ENCODE measurements around the gene OSMR. TPM values are rescaled to one million over a fixed set of nuclear protein-coding genes. Genes with fewer than 3 reads are reported as not detected.

OSMR gene
- total and polyA plus RNA-seq, 9 of the 15 experiments (the other 6 are each of a cell fraction or from before 2014, with no cell fraction given), result 0.18 to 1.7 (median 0.94) TPM

DNA sequence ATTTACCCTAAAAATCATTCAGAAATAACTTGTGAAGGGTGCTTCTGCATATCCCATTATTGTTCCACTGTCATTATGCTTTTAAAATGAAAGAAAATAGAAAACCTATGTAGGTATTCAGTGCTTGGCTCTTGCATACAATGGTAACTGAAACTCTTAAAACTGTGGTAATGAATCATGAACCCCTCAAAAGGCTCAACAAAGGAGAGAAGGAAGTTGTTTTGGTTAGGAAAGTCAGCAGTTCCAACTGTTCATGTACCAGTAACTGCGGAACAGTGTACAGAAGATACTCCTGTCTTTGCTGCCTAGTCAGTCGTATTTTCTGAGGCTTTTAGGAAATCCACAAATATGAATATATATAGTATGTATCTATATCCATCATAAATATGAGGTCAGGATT lies 96.1 kb downstream of the OSMR start:
- no peak; the same call in 2 of the 3 replicates for ATAC-seq
- peaks cover 63% of the 10 kb centered on the region for H3K36me3 ChIP-seq (ENCODE audit: control insufficient read depth, insufficient read depth, low read length)
- H2AFZ ChIP-seq (ENCODE audit: low read depth, low read length), result no peak overlapping the region
- intact Hi-C loops (cut with micrococcal nuclease) (loop anchor here (10.0 kb wide), 1 partner anchor 143 kb away; no protein-coding TSS in a partner anchor), in situ Hi-C loops (cut with MboI) (no loop called here)
- no TSS peak for BruUV-seq (replicated peaks)
- H3K4me2 ChIP-seq (ENCODE audit: insufficient read depth, low read length), result no peak overlapping the region
- no peak for DNase-seq (ENCODE audit: extremely low read depth in 1 of 4, low spot score in 3 of 4)
- no peak overlapping the region for H3K27ac ChIP-seq (ENCODE audit: extremely low read depth, low read depth, low read length)
- ChIA-PET POLR2A (interaction anchor here (1.0 kb wide), 1 partner anchor 97 kb away, joined by 3 read pairs; no protein-coding TSS in a partner anchor), CTCF (ENCODE audit: low intra/inter-chr PET ratio) (no interaction called here)
- no peaks in the 10 kb centered on the region for H3K4me1 ChIP-seq (replicated peaks in 1 of 2; ENCODE audit: control insufficient read depth in 2 of 2, insufficient read depth in 2 of 2, low read length in 2 of 2)
- WGBS (ENCODE audit: insufficient coverage, low coverage, missing lambda C conversion rate), result 95% methylated on average over 2 of the region's 2 CpGs
- H3K27me3 ChIP-seq (ENCODE audit: control insufficient read depth in 2 of 2, insufficient read depth in 2 of 2, low read length in 2 of 2), result no peaks in the 10 kb centered on the region
- no peaks in the 10 kb centered on the region for H4K20me1 ChIP-seq (replicated peaks; ENCODE audit: control insufficient read depth, insufficient read depth, low read length)
- TF ChIP-seq ZFP1 (CRISPR knock-in tag; IDR thresholded peaks at IDR 0.05) (no peak), PURB (CRISPR knock-in tag; IDR thresholded peaks at IDR 0.05; ENCODE audit: low read depth) (no peak), MBD1 (CRISPR knock-in tag; IDR thresholded peaks at IDR 0.05) (no peak), DNMT1 (IDR thresholded peaks at IDR 0.05) (no peak), PRPF4 (IDR thresholded peaks at IDR 0.05; ENCODE audit: insufficient read depth, low read depth, low read length, poor library complexity, severe bottlenecking) (no peak), CBX1 (IDR thresholded peaks at IDR 0.05; ENCODE audit: low read depth) (no peak), CBX3 (IDR thresholded peaks at IDR 0.05; ENCODE audit: borderline replicate concordance in 1 of 2, low read length in 2 of 2) (no peak), HNRNPH1 (optimal IDR thresholded peaks at IDR 0.05; ENCODE audit: low read depth, low read length) (no peak), SREBF1 (IDR thresholded peaks at IDR 0.05; ENCODE audit: borderline replicate concordance, low read depth, low read length) (no peak), YY1 (IDR thresholded peaks at IDR 0.05; ENCODE audit: borderline replicate concordance in 1 of 3, control insufficient read depth in 1 of 3, extremely low read depth in 1 of 3, insufficient read depth in 3 of 3, insufficient read length in 1 of 3, insufficient replicate concordance in 2 of 3, low read depth in 1 of 3, low read length in 2 of 3) (no peak), NFE2L1 (tag; IDR thresholded peaks at IDR 0.05; ENCODE audit: borderline replicate concordance, low read depth) (no peak), PHF8 (IDR thresholded peaks at IDR 0.05; ENCODE audit: borderline replicate concordance, low read length) (no peak), TAF9B (IDR thresholded peaks at IDR 0.05; ENCODE audit: partially characterized antibody) (no peak)
- TF ChIP-seq, protein P1, sequence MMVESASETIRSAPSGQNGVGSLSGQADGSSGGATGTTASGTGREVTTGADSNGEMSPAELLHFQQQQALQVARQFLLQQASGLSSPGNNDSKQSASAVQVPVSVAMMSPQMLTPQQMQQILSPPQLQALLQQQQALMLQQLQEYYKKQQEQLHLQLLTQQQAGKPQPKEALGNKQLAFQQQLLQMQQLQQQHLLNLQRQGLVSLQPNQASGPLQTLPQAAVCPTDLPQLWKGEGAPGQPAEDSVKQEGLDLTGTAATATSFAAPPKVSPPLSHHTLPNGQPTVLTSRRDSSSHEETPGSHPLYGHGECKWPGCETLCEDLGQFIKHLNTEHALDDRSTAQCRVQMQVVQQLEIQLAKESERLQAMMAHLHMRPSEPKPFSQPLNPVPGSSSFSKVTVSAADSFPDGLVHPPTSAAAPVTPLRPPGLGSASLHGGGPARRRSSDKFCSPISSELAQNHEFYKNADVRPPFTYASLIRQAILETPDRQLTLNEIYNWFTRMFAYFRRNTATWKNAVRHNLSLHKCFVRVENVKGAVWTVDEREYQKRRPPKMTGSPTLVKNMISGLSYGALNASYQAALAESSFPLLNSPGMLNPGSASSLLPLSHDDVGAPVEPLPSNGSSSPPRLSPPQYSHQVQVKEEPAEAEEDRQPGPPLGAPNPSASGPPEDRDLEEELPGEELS (CRISPR knock-in tag; IDR thresholded peaks at IDR 0.05; ENCODE audit: borderline replicate concordance), result no peak
- TF ChIP-seq, protein P2, sequence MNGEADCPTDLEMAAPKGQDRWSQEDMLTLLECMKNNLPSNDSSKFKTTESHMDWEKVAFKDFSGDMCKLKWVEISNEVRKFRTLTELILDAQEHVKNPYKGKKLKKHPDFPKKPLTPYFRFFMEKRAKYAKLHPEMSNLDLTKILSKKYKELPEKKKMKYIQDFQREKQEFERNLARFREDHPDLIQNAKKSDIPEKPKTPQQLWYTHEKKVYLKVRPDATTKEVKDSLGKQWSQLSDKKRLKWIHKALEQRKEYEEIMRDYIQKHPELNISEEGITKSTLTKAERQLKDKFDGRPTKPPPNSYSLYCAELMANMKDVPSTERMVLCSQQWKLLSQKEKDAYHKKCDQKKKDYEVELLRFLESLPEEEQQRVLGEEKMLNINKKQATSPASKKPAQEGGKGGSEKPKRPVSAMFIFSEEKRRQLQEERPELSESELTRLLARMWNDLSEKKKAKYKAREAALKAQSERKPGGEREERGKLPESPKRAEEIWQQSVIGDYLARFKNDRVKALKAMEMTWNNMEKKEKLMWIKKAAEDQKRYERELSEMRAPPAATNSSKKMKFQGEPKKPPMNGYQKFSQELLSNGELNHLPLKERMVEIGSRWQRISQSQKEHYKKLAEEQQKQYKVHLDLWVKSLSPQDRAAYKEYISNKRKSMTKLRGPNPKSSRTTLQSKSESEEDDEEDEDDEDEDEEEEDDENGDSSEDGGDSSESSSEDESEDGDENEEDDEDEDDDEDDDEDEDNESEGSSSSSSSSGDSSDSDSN (IDR thresholded peaks at IDR 0.05; ENCODE audit: borderline replicate concordance in 1 of 2, low read depth in 2 of 2, low read length in 2 of 2), result no peak
- FAIRE-seq, result no peak
- H3K9me1 ChIP-seq (ENCODE audit: control insufficient read depth, insufficient read depth, low read length), result no peaks in the 10 kb centered on the region
- no peak overlapping the region for H3K9ac ChIP-seq (ENCODE audit: insufficient read depth in 1 of 2, low read depth in 2 of 2, low read length in 2 of 2)
- H3K4me3 ChIP-seq, result no peak overlapping the region
- H3K79me2 ChIP-seq (ENCODE audit: control insufficient read depth, insufficient read depth, low read length), result no peaks in the 10 kb centered on the region
- H3K9me3 ChIP-seq (replicated peaks; ENCODE audit: control insufficient read depth, insufficient read depth, low read depth, low read length), result no peaks in the 10 kb centered on the region
